ENCODE measurements around the gene PSMG4.

Gene PSMG4

DNA sequence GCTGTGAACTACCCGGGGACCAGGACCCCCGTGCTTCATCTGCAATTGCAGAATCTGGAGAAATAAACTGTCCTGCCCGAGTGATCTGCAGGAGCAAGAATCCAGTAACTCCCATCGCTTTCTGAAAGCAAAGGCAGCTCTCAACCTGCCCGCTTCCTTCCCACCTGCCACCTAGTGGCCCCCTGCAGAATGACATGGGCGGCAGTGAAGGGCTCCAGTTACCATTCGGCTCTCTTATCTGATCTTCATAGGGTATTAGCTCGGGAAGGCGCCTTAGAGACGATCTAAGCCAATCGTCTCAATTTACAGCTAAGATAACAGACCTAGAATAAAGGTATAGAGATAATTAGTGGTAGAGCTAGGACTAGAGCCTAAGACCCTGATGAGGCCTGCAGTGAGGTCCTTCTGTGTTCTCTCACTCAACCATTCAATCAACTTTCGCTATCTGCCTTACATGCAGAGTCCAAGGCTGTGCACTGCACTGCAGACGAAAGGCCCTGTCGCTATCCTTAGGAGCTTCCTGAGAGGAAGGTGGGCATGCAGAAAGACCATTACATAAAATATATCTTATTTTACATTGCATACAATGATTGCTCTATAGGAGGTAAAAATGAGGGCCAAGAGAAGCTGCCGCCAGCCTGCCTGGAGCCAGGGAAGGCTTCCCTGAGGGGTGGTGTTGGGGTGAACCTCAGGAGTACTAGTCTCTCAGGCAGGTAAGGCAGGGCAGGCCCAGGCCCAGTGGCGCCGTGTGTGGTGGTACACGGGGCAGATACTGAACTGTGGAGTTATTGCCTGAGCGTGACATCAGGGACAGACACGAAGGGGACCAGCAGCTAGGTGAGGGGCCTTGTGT is 7.1 kb upstream of the PSMG4 start:
- DNase-seq (ENCODE audit: low spot score), result peak; percentile 89

GRCh38 chr6:3252369-3252768 is 6.4 kb upstream of the PSMG4 start:
- no peak for DNase-seq (ENCODE audit: low spot score)

GRCh38 chr6:3252861-3253596 is 5.7 kb upstream of the PSMG4 start:
- no peak for DNase-seq (ENCODE audit: low spot score)

- no peak for DNase-seq (ENCODE audit: low spot score)
Observed at GRCh38 chr6:3253597-3253961, 5.2 kb upstream of the PSMG4 start.

DNA sequence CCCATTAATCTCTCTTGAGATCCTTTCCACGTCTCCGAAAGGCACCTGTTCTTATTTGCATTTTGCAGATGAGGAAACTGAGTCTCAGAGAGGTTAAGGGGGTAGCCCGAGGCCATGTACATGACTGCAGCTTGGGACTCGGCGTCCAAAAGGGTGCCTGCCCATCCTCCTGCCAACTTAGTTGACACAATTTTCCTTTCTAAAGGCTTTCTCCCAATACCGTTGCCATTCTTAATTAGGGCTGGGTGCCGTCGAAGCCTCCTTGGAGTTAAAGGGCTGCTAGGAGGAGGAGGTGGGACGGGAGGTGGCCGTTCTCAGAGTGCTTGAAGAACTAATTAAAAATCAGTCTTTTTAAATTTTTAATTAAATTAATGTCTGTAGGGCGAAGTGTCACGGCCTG is 546 bp upstream of the PSMG4 start:
- no peak for DNase-seq (ENCODE audit: low spot score)

DNA sequence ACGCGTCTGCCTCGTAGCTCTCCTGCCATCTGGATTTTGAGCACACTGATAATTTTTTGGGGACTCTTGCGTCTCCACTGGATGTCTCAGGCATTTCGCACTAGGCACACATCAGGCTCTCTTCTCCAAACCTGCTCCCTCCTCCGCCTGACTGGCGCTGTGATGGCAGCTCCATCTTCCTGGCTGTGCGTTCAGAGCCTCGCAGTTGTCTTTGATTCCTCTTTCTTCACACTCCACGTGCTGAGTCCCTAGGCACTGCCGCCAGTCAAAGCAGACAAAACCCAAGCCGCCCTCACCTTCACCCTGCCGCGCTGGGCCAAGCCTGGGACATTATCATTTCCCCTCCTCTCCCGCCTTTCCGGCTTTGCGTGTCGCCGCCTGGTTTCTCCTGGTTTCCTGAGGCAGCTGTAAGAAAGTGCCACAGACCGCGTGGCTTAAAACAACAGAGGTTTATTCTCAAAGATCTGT is 778 bp downstream of the PSMG4 start:
- DNase-seq (ENCODE audit: low spot score), result peak; percentile 19

- DNase-seq (ENCODE audit: low spot score), result no peak
Observed at GRCh38 chr6:3260296-3260695, 1.5 kb downstream of the PSMG4 start.

- DNase-seq (ENCODE audit: low spot score), result no peak
Observed at GRCh38 chr6:3260772-3261517, 2.2 kb downstream of the PSMG4 start.

GRCh38 chr6:3261518-3261820 is 2.7 kb downstream of the PSMG4 start:
- no peak for DNase-seq (ENCODE audit: low spot score)

- DNase-seq (ENCODE audit: low spot score), result no peak
Observed at GRCh38 chr6:3261921-3262320, 3.2 kb downstream of the PSMG4 start.

DNA sequence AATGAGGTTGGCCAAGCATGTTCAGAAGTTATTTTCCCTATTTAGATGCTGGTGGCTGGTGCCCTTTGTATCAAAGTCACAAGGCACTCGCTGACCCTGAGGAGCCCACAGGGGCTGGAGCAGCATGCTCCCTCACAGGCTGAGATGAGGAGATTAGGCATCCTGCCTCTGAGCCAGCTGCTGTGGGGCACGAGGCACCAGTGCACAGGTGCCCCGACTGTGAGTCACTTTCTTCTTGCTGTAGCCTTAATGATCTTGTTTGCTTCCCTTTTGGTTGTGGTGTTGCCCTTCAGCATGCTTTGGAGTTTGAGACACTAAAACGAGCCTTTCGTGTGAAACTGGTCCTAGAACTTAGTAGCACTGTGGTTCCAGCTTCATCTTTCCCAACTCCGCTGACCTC is 4.3 kb downstream of the PSMG4 start:
- DNase-seq (ENCODE audit: low spot score), result no peak

DNA sequence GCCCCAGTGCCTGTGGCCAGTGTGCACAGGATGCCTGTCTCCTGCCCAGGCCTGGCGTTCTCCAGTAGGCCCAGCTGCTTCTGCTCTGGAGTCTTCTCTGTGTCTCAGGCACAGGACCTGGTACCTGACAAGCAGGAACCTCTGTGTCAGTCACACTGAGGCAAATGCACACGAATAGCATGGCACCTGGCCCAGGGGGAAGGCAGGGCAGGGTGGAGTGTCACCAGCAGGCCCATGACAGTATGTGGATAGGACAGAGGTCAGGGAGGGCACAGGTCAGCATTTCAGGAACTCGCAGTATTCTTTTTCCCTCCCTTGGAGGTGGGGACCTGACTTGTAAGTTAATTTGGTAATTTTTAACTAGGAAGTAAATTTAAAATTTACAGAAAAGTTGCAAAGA is 5.6 kb downstream of the PSMG4 start:
- no peak for DNase-seq (ENCODE audit: low spot score)

DNA sequence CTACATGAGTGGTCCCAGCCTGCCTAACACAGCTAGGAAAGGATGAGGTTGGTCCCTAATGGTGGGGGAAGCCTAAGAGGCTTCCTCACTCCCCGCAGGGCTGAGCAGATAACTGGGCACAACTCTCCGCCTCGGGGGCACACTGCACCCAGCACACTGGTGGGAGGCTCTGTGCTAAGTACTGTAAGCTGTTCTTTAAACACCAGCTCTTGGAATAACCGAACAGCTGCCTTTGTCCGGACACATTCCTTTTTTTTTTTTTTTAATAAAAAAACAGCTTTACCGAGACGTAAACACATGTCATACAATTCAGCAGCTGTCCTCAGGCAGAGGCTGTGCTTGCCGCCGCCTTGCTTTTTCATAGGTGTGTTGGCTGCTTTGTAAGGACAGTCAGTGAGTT is 6.9 kb downstream of the PSMG4 start:
- no peak for DNase-seq (ENCODE audit: low spot score)

- DNase-seq (ENCODE audit: low spot score), result no peak
Observed at GRCh38 chr6:3266170-3266569, 7.4 kb downstream of the PSMG4 start.

DNA sequence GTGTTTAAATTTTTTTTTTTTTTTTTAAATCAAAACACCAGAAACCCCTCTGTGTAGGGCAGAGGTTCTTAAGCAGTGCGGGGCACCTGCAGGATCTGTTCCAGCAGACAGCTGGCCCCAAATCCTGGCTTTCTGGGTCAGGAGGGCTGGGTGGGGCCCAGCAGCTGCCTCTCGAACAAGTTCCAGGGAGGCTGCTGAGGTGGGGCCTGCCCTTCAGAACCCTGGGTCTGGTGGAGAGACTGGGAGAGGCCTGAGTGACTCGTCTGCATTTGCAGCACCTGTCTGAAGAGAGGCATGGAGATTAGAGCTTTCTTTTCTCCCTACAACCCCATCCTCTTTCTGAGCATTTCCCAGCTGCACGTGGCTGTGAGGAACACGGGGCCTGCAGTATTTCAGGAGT is 8.4 kb downstream of the PSMG4 start:
- no peak for DNase-seq (ENCODE audit: low spot score)

GRCh38 chr6:3268680-3269079 is 9.9 kb downstream of the PSMG4 start:
- DNase-seq (ENCODE audit: low spot score), result no peak

GRCh38 chr6:3269281-3269975 is 10.7 kb downstream of the PSMG4 start:
- no peak for DNase-seq (ENCODE audit: low spot score)

- no peak for DNase-seq (ENCODE audit: low spot score)
Observed at GRCh38 chr6:3270258-3270657, 11.5 kb downstream of the PSMG4 start.

- no peak for DNase-seq (ENCODE audit: low spot score)
Observed at GRCh38 chr6:3271756-3272155, 13.0 kb downstream of the PSMG4 start.

DNA sequence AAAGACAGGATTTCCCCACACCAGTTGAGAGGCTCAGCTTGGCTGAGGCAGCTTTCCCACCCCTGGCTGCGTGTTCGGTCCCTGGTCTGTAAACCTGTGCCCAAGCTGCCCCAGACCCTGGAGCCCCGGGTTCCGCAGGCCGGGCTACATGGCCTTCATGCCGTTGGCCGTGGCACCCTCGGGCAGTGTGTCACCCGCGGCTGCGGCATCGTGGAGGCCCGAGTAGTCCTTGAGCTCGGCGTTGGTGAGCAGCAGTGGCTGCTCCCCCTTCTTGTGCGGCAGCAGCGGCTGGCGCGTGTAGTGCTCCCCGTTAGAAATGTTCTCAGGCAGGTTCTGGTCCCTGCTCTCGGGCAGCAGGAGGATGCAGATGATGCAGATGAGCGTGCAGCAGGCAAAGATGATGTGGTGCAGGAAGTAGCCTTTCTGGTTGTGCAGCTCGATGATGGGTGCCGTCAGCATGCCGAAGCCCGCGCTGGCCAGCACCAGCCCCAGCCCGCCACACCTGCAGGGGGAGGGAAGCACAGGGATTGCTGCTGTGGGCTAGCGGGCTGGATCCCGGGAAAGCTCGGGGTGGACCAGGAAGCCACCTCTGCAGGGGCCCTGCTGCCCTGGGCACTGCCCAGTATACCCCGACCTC is 14.3 kb downstream of the PSMG4 start:
- no peak for DNase-seq (ENCODE audit: low spot score)

DNA sequence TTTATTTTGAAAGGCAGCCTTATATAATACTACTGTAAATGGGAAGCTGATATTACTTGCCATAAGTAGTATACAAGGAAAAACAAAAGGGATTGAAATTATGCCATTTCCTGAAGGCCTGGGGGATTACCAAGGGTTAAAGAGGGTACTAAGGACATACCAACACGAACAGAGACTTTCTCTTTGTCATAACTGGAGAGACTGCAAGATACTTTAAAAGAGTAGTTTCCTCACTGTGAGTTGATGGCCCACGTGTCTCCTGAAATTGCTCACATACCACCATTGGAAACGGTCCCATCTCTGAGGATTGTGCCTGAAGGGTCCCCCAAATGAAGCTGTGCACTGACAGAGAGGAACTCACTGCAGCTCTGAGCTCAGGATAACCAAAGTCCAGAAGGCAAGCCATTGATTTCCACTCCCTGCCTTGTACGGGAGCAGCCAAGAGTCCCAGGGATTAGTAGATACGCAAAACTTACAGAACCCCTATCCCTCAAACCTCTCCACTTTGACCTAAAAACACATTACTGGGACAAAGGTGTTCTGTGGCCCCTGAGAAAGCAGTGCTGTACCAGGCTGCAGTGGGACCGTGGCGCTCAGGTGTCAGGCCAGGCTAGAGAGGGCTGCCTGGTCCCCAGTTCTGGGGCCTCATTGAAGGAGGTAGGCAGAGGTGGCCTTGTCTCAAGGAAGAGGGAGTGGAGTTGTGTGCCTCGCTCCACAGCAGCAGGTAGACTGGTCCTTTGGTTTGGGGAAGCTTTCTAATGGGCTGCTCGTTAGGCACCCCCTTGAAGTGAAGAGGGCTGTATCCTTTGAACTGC is 15.2 kb downstream of the PSMG4 start:
- DNase-seq (ENCODE audit: low spot score), result no peak

All from CD4-positive, alpha-beta T cell treated with Interleukin-15 for 4 hours (primary cell).